ENCODE data around the gene PLXNB3.

The PLXNB3 gene

DNA sequence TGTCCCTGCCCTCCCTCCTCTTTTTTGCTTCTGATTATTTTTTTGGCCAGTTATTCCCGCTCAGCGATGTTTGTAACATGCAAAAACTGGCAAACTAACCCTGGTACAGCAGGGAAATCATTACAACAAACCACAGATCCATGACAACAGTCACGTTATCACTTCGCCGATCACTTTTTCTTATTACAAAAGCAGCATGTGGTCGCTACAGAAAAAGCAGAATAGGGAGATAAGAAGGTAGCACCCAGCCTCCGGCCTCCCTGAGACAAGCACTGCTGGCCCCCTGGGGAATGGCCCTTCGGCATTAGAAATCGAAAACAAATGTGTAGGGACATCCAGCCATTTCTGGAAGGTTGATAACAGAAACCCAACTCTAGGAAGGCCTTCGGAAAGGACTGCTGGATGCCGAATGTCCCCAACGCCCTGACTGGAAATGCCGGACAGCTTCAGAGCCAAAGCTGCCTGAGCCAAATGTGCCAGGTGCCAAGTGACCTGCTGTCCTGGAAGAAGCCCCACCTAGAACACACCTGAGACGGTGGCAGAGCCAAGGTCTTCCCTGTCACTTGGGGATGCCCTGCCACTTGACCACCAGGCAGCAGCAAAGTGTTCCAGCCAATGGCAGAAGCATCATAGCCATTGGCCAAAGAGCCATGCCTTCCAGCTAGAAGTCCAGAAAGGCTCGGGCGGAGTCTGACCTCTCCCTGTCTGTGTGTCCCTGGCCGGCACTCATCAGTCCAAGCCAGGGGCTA is 27.2 kb downstream of the PLXNB3 start:
- no peak for DNase-seq (ENCODE audit: low read depth)

DNA sequence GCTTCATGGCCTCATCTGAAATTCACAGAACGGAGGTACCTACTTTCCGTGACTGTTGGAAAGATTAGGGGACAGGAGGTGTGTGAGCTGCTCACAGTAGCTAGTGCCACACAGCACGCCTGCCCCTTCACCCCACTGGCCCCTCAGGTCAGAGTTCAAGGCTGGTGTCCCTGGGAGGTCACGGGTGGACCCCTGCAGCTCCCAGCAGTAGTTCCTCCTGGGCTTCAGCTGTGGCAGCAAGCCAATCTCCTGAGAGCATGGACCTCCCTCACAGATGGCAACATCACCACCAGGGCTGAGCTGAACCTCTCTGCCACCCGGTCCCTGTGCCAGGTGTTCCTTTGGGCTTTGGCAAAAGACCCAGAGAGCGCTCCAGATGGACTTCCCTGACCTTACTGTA is 28.3 kb downstream of the PLXNB3 start:
- DNase-seq (ENCODE audit: low read depth), result no peak

DNA sequence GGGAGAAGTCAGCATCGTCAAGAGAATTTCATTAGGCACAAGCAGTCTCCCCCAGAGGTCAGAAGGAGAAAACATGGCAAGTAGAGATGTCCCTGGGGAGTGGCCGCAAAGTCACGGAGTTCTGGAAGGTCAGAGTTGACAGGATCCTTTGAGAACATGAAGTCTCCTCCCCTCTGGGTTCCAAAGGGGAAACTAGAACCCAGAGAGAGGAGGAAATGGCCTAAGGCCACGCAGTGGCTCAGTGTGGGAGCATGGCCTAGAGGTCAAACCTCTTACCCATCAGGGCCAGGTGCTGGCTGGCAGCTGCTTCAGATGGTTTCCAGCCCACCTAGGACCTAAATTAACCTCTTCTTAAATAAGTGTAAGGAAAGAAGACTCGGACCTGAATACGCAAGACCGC is 29.2 kb downstream of the PLXNB3 start:
- DNase-seq (ENCODE audit: low read depth), result no peak

DNA sequence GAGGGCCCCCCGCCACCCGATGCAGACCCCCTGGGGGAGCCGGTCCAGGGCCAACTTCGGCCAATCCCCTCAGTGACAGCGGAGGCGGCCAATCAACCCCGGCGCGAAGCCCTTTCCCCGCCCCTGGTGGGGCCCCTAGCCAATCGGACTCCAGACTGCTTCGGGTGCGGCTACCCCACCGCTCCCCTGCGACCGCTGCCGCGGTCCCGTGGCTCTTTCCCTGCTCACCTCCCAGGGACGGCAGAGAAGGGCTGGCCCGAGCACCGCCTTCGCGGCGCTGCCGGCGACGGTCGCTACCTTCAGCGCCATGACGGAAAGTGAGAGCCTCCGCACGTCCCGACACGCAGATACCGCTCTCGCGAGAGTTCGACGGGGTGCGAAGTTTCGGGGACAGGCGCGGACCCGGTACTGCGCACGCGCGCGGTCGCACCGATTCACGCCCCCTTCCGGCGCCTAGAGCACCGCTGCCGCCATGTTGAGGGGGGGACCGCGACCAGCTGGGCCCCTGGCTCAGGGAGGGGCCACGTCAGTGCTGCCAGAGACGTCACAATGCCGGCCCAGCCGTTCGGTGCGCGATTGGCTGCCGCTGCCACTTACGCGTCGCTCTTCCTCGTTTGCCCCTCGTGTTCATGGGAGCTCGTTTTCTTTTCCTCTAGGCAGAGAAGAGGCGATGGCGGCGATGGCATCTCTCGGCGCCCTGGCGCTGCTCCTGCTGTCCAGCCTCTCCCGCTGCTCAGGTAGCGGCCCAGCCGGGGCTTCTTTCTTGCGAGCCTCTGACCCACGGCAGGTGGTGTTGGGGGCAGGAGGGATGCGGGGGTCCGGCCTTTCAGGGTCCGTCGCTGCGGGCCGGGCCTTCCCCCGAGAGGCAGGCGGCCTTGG is 30.2 kb downstream of the PLXNB3 start, which contains the start of the genes IDH3G and SSR4:
Gene IDH3G, minus strand, starts transcription at position 358 of the 879 bp plus-strand sequence. Its CDS starts 49 bp downstream, at position 309.
Gene SSR4, plus strand, starts transcription at position 651 of the 879 bp plus-strand sequence. Its CDS starts 20 bp downstream, at position 671.
- peak; percentile 87 for DNase-seq (ENCODE audit: low read depth)

DNA sequence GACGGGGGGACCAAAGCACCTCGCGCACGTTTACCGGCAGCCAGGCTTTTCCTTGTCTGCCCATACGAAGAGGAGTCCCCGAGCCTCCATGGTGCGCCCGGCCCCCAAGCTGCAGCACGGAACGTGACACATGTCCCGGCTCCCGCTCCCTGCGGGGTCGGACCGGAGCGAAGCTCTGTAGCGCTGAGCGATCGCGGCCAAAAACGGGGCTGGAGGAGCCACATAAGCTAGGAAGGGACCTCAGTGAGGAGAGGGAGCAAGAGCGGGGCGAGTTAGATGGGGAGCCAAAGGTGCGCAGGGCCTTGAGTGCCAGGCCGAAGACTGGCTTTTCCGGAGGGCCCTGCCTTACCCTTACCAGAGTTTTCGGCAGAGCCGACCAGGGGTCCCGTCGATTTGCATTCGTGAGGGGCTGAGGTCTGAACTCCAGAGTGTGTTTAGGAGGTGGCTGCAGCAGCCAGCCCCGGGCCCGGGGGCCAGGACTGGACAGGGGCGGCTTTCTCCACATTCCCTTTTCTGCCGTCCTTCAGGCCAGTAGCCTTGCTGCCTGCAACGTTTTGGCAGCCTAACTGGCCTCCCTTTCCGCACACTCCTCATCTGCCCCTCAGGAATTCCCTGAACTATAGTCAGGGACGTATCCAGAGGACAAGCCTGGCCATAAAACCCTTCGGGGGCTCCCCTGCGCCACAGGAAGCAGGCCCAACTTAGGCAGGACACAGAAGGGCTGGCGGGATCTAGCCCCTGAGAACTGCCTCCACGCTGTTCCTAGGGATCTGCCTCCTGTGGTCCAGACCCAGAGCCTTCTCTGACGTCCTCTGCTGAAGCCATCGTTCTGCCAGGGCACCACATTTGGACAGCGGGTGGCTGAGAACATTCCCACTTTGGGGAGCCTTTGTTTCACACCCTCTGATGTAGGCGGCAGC is 31.1 kb downstream of the PLXNB3 start:
- peak; percentile 6 for DNase-seq (ENCODE audit: low read depth)

DNA sequence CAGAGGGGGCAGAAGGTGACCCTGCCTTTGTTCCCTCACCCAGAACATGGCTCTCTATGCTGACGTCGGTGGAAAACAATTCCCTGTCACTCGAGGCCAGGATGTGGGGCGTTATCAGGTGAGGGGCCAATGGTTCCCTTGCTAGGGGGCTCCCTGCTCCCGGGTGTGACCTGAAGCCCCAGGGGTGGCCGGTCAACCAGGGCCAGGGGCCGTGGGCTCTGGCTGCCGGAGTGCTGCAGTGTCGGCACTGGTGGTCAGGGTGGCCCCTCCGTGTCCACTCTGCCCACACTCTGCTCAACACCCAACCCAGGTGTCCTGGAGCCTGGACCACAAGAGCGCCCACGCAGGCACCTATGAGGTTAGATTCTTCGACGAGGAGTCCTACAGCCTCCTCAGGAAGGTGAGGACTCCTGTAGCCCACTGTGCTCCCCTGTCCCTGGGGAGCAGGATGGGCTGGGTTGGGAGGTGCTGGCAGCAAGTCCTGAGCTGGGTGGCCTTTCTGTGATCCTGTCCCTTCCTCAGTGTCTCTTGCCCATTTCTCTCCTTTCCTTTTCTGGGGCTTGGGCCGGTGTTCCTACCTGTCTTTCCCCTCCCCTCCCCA is 33.5 kb downstream of the PLXNB3 start:
- DNase-seq (ENCODE audit: low read depth), result no peak

DNA sequence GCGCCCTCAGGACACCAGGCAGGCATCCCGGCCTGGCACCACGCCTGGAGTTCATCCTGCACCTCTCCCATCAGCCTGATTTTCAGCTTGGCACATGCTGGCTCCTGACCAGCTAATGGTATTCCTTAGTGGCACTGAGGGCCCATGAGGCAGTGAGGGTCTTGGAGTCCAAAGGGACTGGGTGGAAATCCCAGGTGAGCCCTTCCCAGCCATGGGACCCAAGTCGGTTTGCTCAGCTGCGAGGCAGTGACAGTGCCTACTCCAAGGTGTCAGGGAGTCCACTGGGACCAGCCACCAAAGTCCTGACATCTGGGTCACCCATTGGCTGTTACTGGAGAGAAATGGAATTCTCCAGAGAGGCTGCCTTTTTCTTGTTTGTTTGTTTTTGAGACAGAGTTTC is 35.3 kb downstream of the PLXNB3 start:
- DNase-seq (ENCODE audit: low read depth), result no peak

DNA sequence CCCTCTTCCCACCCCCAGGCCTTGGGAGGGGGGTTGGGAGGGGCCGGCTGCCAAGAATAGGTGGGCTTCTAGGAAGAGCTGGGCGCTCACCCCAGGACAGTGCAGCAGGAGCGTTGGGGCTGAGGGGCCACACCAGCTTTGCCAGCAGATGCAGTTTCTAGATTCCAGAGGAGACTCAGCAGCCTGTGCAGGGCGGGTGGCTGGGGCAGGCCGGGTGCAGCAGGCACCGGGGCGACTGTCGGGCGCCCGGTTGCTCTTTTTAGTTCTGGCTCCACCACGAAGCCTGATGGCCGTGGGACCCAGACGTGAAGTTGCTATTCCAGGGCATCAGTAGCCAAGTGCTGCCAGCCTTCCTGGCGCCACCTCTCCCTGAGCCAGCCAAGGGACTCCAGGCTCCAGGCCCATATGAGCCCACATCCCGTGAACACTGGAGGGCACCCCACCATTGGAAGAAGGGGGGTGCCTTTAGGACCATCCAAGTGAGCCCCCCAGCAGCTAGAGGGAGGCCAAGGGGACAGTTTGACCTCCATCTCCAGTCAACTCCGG is 36.2 kb downstream of the PLXNB3 start:
- no peak for DNase-seq (ENCODE audit: low read depth)

DNA sequence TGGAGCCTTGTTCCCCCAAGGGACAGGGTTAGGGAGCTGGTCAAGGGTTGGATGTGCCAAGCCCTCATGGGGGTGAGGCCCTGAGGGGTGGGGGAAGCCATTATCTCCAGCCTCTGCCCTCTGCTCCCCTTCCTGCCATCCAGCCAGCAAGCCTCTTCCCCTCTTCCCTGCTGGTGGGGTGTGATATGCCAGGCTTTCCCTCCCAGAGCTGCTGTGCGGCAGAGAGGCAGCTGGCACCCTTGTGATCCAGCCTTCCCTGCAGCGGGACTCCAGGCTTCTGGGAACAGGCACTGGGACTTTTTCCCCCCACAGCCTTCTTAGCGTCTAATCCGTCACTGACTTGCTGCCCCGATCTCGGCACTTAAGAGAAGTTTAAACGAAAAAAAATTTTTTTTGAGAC is 36.7 kb downstream of the PLXNB3 start:
- no peak for DNase-seq (ENCODE audit: low read depth)

DNA sequence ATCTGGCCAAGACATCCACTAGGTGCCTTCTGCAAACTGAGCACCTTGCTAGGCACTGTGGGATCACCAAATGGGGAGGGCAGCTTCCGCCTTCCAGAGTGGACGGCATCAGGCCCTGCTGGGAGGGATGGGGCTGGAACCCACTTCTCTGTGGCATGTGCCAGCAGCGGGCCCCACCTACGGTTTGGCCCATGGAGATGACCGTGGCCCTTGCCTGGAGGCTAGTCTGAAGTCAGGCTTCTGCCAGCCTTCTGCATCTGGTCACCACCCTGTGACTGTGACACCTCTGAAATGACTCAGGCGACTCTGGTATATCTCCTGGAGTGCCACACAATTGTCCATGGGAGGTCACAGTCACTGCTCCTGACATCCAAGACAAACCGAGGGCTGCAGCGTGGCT is 37.6 kb downstream of the PLXNB3 start:
- no peak for DNase-seq (ENCODE audit: low read depth)

DNA sequence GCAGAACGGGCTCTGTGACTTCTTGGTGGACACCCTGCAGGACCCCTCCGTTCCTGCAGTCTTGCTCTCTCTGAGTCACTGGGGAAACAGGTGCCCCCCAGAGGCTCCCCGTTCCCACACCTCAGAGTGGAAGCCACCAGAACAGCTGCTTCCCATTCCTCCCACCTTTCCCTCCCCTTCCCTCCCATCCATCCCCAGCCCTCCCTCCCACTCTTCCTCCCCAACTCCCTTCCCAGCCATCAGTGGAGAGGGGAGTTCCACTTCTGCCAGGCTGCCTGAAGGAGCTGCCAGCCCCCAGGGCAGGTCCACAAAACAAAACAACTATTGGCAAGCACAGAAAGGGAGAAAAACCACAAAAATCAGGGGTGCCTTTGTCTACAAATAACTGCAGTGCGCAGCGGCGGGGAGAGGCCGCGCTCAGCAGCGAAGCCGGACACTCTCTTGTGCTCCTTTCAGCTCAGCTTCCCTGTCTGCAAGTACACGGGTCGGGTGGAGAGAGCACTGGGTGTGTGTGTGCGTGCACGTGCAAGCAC is 38.5 kb downstream of the PLXNB3 start:
- no peak for DNase-seq (ENCODE audit: low read depth)

DNA sequence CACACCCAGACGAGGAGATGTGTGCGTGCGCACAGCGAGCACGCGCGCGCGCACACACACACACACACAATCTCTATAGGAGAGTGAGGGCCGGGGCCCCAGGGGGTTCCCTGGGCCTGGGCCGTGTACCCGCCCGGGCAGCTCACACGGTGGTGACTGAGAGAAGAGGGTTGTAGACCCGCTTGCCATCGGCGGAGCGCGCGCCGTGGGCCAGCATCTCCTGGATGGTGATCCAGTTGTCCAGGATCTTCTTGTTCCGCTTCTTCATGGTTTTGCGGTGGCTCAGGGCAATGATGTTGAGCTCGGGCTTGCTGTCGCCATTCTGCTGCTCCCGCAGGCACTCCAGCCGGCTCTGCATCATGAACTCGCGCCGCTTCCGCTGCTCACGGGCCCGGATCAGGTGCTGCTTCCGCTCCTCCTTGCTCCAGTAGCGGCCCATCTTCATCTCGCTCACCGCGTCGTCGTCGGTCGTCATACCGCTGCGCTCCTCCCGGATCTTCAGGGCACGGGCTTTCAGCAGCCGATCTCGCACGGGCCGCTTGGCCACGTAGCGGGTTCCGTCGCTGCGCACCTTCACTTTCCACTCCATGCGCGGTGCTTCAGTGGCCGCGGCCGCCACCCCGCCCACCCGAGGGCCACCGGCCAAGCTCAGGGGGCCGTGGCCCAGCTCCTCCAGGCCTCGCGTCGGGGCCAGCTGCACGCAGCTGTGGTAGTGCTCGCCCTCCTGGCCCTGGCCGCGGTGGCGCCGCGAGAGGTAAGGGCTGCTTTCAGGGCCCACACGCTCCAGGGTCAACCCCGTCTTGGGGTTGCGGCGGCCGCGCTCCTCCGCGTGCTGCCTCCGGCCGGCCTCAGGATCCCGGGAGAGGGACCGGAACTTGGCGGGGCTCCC is 39.4 kb downstream of the PLXNB3 start:
- DNase-seq (ENCODE audit: low read depth), result no peak

DNA sequence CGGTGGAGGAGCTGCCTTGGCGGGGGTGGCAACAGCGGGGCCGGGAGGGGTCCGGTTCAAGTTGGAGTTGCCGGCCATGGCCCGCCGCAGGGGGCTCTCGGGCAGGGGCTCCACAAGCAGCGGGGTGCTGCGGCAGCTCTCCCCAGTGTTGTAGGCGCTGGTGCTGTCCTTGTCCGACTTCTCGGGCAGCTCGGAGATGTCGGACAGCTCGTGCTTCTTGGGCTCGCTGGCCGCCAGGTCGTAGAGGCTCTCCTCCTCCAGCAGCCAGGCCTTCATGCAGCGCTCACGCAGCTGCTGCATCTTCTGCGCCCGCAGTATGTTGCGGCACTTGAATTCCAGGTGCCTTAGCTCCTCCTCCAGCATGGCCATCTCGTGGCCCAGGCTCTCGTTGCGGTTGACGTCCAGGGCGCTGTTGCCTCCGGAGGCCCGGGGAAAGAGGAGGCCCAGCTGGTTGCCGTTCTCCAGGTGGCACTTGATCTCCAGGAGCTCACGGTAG is 40.1 kb downstream of the PLXNB3 start:
- DNase-seq (ENCODE audit: low read depth), result no peak

DNA sequence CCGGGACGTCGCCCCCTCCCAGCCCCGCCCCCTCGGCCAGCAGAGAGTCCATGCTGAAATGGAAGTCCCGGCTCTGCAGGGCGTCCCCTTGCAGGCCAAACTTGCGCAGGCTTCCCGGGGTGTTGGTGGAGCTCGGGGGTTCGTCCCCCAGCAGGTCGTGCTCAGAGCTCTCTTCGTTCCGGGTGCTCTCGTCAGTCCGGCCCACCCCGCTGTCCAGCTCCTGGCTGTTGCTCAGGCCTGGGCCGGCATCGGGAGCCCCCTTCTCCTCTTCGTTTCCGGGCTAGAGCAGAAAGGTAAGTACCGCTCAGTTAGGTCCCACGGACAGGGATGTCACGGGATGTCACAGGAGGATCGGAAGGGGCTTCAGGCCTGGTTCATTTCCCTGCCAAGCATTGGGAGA is 40.6 kb downstream of the PLXNB3 start:
- DNase-seq (ENCODE audit: low read depth), result no peak

DNA sequence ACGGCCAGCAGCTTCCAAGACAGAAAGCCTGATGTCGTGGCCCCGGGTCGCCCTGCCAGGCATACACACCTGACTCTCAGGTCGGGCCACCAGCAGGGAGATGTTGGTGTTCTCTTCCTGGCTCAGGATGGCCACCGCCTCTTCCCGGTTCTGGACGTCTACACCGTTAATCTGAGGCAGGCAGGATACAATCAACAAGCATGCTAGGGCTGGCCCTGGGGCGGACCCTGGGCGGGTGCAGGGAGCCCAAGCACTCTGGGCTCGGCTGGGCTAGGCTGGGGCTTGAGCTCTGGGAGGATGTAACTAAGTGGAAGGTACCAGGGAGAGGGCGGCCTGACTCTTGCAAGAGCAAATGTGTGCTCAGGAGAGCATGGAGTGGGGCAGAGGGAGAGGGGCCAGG is 41.4 kb downstream of the PLXNB3 start:
- DNase-seq (ENCODE audit: low read depth), result no peak

DNA sequence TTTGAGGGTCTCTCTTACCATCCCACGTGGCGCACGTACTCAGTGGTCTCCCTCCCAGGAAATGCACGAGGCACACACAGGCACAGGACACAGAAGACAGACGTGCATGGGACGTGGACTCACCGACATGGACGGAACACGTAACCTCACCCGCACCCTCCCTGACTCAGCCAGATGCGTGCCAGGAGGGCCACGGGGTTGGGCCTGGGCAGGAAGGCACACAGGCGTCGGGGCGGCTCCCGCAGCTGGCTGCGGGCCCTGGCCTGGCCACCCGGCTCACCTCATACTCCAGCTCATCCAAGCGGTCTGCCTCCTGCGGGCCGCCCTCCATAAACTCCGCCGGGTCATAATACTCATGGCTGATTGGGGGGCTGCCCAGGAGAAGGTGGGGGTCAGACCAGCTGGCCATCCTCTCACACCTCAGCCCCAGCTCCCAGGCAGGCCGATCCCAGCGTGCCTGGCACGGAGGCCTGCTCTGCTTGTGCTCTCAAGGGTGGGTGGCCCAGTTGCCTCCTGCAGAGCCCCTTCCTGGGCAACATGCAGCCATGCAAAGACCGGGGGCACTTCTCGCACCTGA is 43.0 kb downstream of the PLXNB3 start:
- DNase-seq (ENCODE audit: low read depth), result no peak

DNA sequence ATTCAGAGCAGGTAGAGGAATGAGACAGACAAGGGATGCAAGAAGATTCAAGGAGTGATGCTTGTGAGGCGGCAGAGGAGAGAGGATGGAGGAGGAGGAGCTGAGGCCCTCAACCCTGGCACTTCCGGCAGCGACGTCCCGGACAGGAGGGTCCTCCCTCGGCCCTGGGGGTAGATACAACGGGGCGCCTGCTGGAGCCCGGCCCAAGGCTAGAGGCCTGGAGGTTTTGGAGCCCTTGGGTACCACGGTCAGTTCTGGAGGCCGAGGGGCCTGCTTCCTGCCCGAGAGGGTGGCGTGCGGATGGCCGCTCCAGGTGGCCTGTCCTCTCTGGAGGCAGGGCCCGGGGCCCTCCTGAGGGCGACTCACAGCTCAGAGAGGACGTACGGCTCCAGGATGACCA is 43.9 kb downstream of the PLXNB3 start:
- no peak for DNase-seq (ENCODE audit: low read depth)

DNA sequence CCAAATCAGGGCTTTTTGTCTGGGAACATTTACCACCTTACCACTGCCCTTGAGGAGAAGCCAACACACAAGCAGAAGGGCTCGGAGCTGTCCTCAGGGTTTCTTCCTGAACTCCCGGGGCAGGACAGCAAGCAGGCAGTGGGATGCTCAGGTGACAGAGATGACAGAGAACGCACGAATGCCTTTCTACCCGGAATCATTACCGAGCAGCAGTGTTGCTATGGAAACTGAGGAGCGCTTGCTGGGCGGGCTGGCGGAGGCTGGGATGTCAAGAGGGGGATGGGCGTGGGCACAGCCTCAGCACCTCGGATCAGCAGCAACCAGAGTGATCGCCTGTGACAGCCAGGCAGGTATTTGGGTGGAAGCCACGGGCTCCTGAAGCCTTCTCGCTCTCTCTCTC is 48.2 kb downstream of the PLXNB3 start:
- no peak for DNase-seq (ENCODE audit: low read depth)

DNA sequence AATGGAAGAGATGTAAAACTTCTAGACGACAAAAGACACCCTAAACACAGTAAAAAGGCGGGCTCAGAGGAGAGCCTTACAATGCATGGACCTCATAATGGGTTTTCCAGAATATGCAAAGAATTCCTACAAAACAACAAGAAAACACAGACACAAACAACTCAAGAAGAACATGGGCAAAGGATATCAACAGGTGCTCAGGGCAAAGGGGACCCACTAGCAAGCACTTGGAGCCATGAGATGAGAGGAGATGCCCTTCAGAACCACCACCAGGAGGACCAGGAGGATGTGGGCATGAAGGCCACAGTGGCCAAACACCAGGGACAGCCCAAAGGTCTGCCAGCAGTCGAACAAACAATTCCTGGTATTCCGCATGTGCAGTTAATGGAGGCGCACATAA is 49.1 kb downstream of the PLXNB3 start:
- no peak for DNase-seq (ENCODE audit: low read depth)
